T-cell (primary cell): ENCODE results near the gene PHRF1. TPM values are rescaled to one million over a fixed set of nuclear protein-coding genes. Genes with fewer than 3 reads are reported as not detected.

Experiments used
- ATAC-seq, 4 experiments: fragments of 200-7000 bp in 3 of 4; fragments of 150-1000 bp in 1 of 4; cut with Tn5 transposase; replicated peaks in 1 of 4; 1 replicate in 3 of 4; 2 replicates in 1 of 4; pipeline ENCODE4 v1.10.0; 2021; ENCODE audit warnings: moderate library complexity in 3 of 4, mild to moderate bottlenecking in 2 of 4, moderate number of reproducible peaks in 1 of 4
- CTCF ChIA-PET, 2 donors: fragments of 300-600 bp; sonication (Branson Sonifier 250); formaldehyde crosslinking; loops; one replicate each; lab custom pipeline; 2022; ENCODE audit warnings: antibody characterized with exemption in 2 of 2; lab: Charles Lee
- POLR2A ChIA-PET, 2 donors: fragments of 300-600 bp; sonication (Branson Sonifier 250); formaldehyde crosslinking; loops; one replicate each; lab custom pipeline; 2022; ENCODE audit warnings: antibody characterized with exemption in 2 of 2; lab: Charles Lee
- DNase-seq, 35 experiments: peaks; one replicate each; pipeline versions ENCODE4 v3.0.0 to v3.0.0-alpha.2; 2013 to 2023
- H3K27ac ChIP-seq: one replicate; pipeline ENCODE4 v1.5.1; 2013; ENCODE audit warnings: low read length
- H3K27me3 ChIP-seq, 2 experiments: replicated peaks in 1 of 2; 1 replicate in 1 of 2; 2 replicates in 1 of 2; pipeline versions ENCODE4 v1.6.1 to v1.7.0; 2013; ENCODE audit warnings: low read length in 1 of 2, mixed read lengths in 1 of 2; ENCODE audit not compliant: control insufficient read depth in 2 of 2, insufficient read depth in 2 of 2; ENCODE audit errors: extremely low read depth in 1 of 2
- H3K36me3 ChIP-seq, 2 donors: 1 replicate in 1 of 2; 2 replicates in 1 of 2; pipeline versions ENCODE4 v1.6.1 to v1.7.0; 2013; ENCODE audit warnings: low read length in 1 of 2; ENCODE audit not compliant: control insufficient read depth in 2 of 2, insufficient read depth in 1 of 2; ENCODE audit errors: extremely low read depth in 1 of 2
- H3K4me1 ChIP-seq, 2 experiments: 1 replicate in 1 of 2; 2 replicates in 1 of 2; pipeline versions ENCODE4 v1.6.1 to v1.7.0; 2013; ENCODE audit warnings: low read length in 2 of 2, mixed read lengths in 1 of 2; ENCODE audit not compliant: insufficient read depth in 2 of 2, control insufficient read depth in 1 of 2; ENCODE audit errors: extremely low read depth in 1 of 2
- H3K4me3 ChIP-seq, 2 donors: 1 replicate in 1 of 2; 2 replicates in 1 of 2; pipeline versions ENCODE4 v1.5.1 to v1.7.0; 2013; ENCODE audit warnings: mild to moderate bottlenecking in 2 of 2, low read length in 1 of 2, moderate library complexity in 1 of 2; ENCODE audit not compliant: control insufficient read depth in 1 of 2; ENCODE audit errors: extremely low read depth in 1 of 2
- H3K9me3 ChIP-seq: 2 replicates; pipeline ENCODE4 v1.7.0; 2013
- H3K27ac Mint-ChIP-seq, 2 donors: one replicate each; pipeline ENCODE4 v1.8.0; 2020 to 2021; ENCODE audit warnings: mild to moderate bottlenecking in 2 of 2, mixed read lengths in 2 of 2
- H3K27me3 Mint-ChIP-seq, 2 donors: one replicate each; pipeline ENCODE4 v1.8.0; 2021 to 2022; ENCODE audit warnings: mixed read lengths in 2 of 2
- H3K36me3 Mint-ChIP-seq: one replicate; pipeline ENCODE4 v1.8.0; 2021; ENCODE audit warnings: mixed read lengths
- H3K4me1 Mint-ChIP-seq, 3 donors: one replicate each; pipeline ENCODE4 v1.8.0; 2020 to 2022; ENCODE audit warnings: mixed read lengths in 3 of 3, mild to moderate bottlenecking in 1 of 3
- H3K4me3 Mint-ChIP-seq, 3 donors: one replicate each; pipeline ENCODE4 v1.8.0; 2020 to 2022; ENCODE audit warnings: mild to moderate bottlenecking in 3 of 3, mixed read lengths in 3 of 3, moderate library complexity in 3 of 3
- H3K9me3 Mint-ChIP-seq, 3 donors: one replicate each; pipeline ENCODE4 v1.8.0; 2020 to 2022; ENCODE audit warnings: mixed read lengths in 3 of 3
- WGBS: methylation state at CpG from one replicate; pipeline ENCODE4 v1.1.5; 2013; ENCODE audit warnings: missing lambda C conversion rate; ENCODE audit not compliant: insufficient coverage; 5-methylcytosine and 5-hydroxymethylcytosine counted together
- total RNA-seq, 35 experiments: library from RNA in 6 of 35; stranded (reverse) in 6 of 35; fragments of 120-200 nt in 1 of 35; gene quantifications; one replicate each; pipeline versions ENCODE4 v1.2.1 to v1.2.4 and lab custom pipeline; 2013 to 2026

Gene PHRF1
- total RNA-seq, 5 donors from 2014 or later (not counting 1 experiment from before 2014, with no cell fraction given): 40.2 to 69.4 (median 66.3) TPM

GRCh38 chr11:534396-535209, 41.7 kb upstream of the PHRF1 start:
- Histone ChIP-seq H3K9me3 (no peaks in the 10 kb centered on the region), H3K4me1 (peaks cover 11 to 48% of the 10 kb centered on the region in 2 experiments), H3K27me3 (no peaks in the 10 kb centered on the region), H3K27ac (no peak overlapping the region), H3K36me3 (peaks cover 11 to 25% of the 10 kb centered on the region in 2 donors), H3K4me3 (peak overlapping the region; percentile 65 to 67)
- Mint-ChIP-seq H3K36me3 (peaks cover 6% of the 10 kb centered on the region), H3K9me3 (no peaks in the 10 kb centered on the region), H3K4me1 (peaks cover 5 to 29% (median 23%) of the 10 kb centered on the region in 3 donors), H3K27ac (no peak overlapping the region), H3K4me3 (peak overlapping the region; percentile 64 to 69 (median 68)), H3K27me3 (no peaks in the 10 kb centered on the region)
- DNase-seq (peak in 7 of 35 experiments; percentile 20 to 49 (median 30)), ATAC-seq (peak in 1 of 4 experiments; percentile 11)
- 9% methylated on average over 53 of the region's 66 CpGs for WGBS
- CTCF ChIA-PET: interaction anchor here in 1 of 2 donors (1.2 kb wide), 1 partner anchor 16 kb away, joined by 3 read pairs; no protein-coding TSS in a partner anchor
- POLR2A ChIA-PET: interaction anchor here in 1 of 2 donors (0.6 kb wide), 1 partner anchor 132 kb away, joined by 3 read pairs; no protein-coding TSS in a partner anchor

GRCh38 chr11:535210-535518, 41.1 kb upstream of the PHRF1 start:
- ATAC-seq: peak in 3 of 4 experiments; percentile 26 to 28 (median 26)
- H3K27ac Mint-ChIP-seq: no peak overlapping the region
- H3K27me3 ChIP-seq: no peaks in the 10 kb centered on the region
- H3K9me3 ChIP-seq: no peaks in the 10 kb centered on the region
- peak overlapping the region in 1 of 3 donors; percentile 64 for H3K4me3 Mint-ChIP-seq
- H3K27ac ChIP-seq: no peak overlapping the region
- under 1% methylated on average over 46 of the region's 56 CpGs for WGBS
- peaks cover 6% of the 10 kb centered on the region for H3K36me3 Mint-ChIP-seq
- POLR2A ChIA-PET: interaction anchor here in 1 of 2 donors (0.6 kb wide), 1 partner anchor 132 kb away, joined by 3 read pairs; no protein-coding TSS in a partner anchor
- H3K9me3 Mint-ChIP-seq: no peaks in the 10 kb centered on the region
- peaks cover 5 to 29% (median 23%) of the 10 kb centered on the region in 3 donors for H3K4me1 Mint-ChIP-seq
- no peak overlapping the region for H3K4me3 ChIP-seq
- DNase-seq: peak in 1 of 35 experiments; percentile 33
- H3K4me1 ChIP-seq: peaks cover 11 to 48% of the 10 kb centered on the region in 2 experiments
- H3K36me3 ChIP-seq: peaks cover 8 to 23% of the 10 kb centered on the region in 2 donors
- H3K27me3 Mint-ChIP-seq: no peaks in the 10 kb centered on the region
- CTCF ChIA-PET: no interaction called here

GRCh38 chr11:535519-536454, 40.5 kb upstream of the PHRF1 start, which contains the start of gene HRAS:
Gene HRAS (minus strand): TSS chr11:535576.
- H3K36me3 Mint-ChIP-seq: peaks cover 6% of the 10 kb centered on the region
- peak; percentile 84 to 90 (median 86) for ATAC-seq
- POLR2A ChIA-PET: interaction anchor here (0.6 to 1.0 kb wide), 2 partner anchors 304 to 329 kb away, joined by 3 to 7 read pairs; partner anchors contain the start of genes BET1L (in 1 of the 2) and RIC8A (in 1 of the 2)

GRCh38 chr11:536841-537621, 39.2 kb upstream of the PHRF1 start, which contains the start of gene LRRC56:
Gene LRRC56 (plus strand): TSS chr11:537527. CDS start chr11:540685, 3,158 bp downstream.
- Mint-ChIP-seq H3K36me3 (peaks cover 4% of the 10 kb centered on the region), H3K9me3 (no peaks in the 10 kb centered on the region), H3K27me3 (no peaks in the 10 kb centered on the region), H3K27ac (peak within 1 kb of the TSS; percentile 96 to 97), H3K4me1 (peaks cover 5 to 27% (median 23%) of the 10 kb centered on the region in 3 donors), H3K4me3 (peak within 1 kb of the TSS; percentile 86 to 94 (median 91))
- no peaks in the 10 kb centered on the region for H3K9me3 ChIP-seq
- ChIA-PET CTCF (interaction anchor here in 1 of 2 donors (0.8 kb wide), 1 partner anchor 66 kb away, joined by 3 read pairs; no protein-coding TSS in a partner anchor), POLR2A (interaction anchor here in 1 of 2 donors (0.6 kb wide), 1 partner anchor 219 kb away, joined by 3 read pairs; no protein-coding TSS in a partner anchor)
- peak; percentile 15 to 49 (median 25) for ATAC-seq
- H3K27me3 ChIP-seq: no peaks in the 10 kb centered on the region
- H3K27ac ChIP-seq: peak within 1 kb of the TSS; percentile 89
- peaks cover 11 to 48% of the 10 kb centered on the region in 2 experiments for H3K4me1 ChIP-seq
- H3K4me3 ChIP-seq: peak within 1 kb of the TSS; percentile 49 to 53
- H3K36me3 ChIP-seq: peaks cover 4 to 18% of the 10 kb centered on the region in 2 donors
- WGBS: under 1% methylated on average over 93 of the region's 93 CpGs
- peak; percentile 67 to 96 (median 82) for DNase-seq

More at GRCh38 chr11:535519-536454, 40.5 kb upstream of the PHRF1 start, which contains the start of gene HRAS:
- under 1% methylated on average over 94 of the region's 97 CpGs for WGBS
- Mint-ChIP-seq H3K27ac (peak within 1 kb of the TSS; percentile 96 to 97), H3K9me3 (no peaks in the 10 kb centered on the region), H3K4me1 (peaks cover 5 to 29% (median 23%) of the 10 kb centered on the region in 3 donors), H3K4me3 (peak within 1 kb of the TSS; percentile 86 to 94 (median 91)), H3K27me3 (no peaks in the 10 kb centered on the region)
- CTCF ChIA-PET: interaction anchor here in 1 of 2 donors (0.6 to 1.1 kb wide), 2 partner anchors 186 to 270 kb away, joined by 3 to 4 read pairs; no protein-coding TSS in a partner anchor
- H3K27ac ChIP-seq: peak within 1 kb of the TSS; percentile 89
- H3K27me3 ChIP-seq: no peaks in the 10 kb centered on the region
- H3K36me3 ChIP-seq: peaks cover 8 to 23% of the 10 kb centered on the region in 2 donors
- peak within 1 kb of the TSS; percentile 65 to 67 for H3K4me3 ChIP-seq
- peaks cover 11 to 48% of the 10 kb centered on the region in 2 experiments for H3K4me1 ChIP-seq
- DNase-seq: peak; percentile 78 to 98 (median 93)
- H3K9me3 ChIP-seq: no peaks in the 10 kb centered on the region

GRCh38 chr11:537622-538430, 38.4 kb upstream of the PHRF1 start:
- Histone ChIP-seq H3K4me1 (peaks cover 11 to 48% of the 10 kb centered on the region in 2 experiments), H3K27ac (peak overlapping the region; percentile 89), H3K36me3 (peaks cover 4 to 10% of the 10 kb centered on the region in 2 donors), H3K27me3 (no peaks in the 10 kb centered on the region), H3K4me3 (peak overlapping the region; percentile 49 to 53), H3K9me3 (no peaks in the 10 kb centered on the region)
- no peaks in the 10 kb centered on the region for H3K36me3 Mint-ChIP-seq
- H3K4me3 Mint-ChIP-seq: peak overlapping the region; percentile 54 to 91 (median 68)
- ChIA-PET POLR2A (no interaction called here), CTCF (interaction anchor here in 1 of 2 donors (0.8 kb wide), 1 partner anchor 66 kb away, joined by 3 read pairs; no protein-coding TSS in a partner anchor)
- peak in 1 of 35 experiments; percentile 4 for DNase-seq
- H3K27ac Mint-ChIP-seq: peak overlapping the region; percentile 74 to 78
- peaks cover 5 to 27% (median 23%) of the 10 kb centered on the region in 3 donors for H3K4me1 Mint-ChIP-seq
- ATAC-seq: no peak
- no peaks in the 10 kb centered on the region for H3K9me3 Mint-ChIP-seq
- no peaks in the 10 kb centered on the region for H3K27me3 Mint-ChIP-seq
- WGBS: 21% methylated on average over 12 of the region's 19 CpGs
